HG03097 (cell line): ENCODE measurements around the gene LRRC8E.
"Not testable (repeated sequence)": the region's sequence is repeated elsewhere in the genome, so short reads cannot be mapped to it uniquely, and the experiment has no call there.

Source experiments
- ATAC-seq: cut with Tn5 transposase; IDR thresholded peaks from one replicate; pipeline ENCODE4 v1.9.1; 2021; ENCODE audit not compliant: unreplicated experiment, low FRiP score

The LRRC8E gene

GRCh38 chr19:7853770-7854128, 34.6 kb upstream of the LRRC8E start:
- no peak for ATAC-seq

GRCh38 chr19:7855426-7856108, 32.7 kb upstream of the LRRC8E start:
- no peak for ATAC-seq

- ATAC-seq = no peak
Observed at GRCh38 chr19:7856109-7856591, 32.2 kb upstream of the LRRC8E start.

GRCh38 chr19:7856679-7857663, 31.3 kb upstream of the LRRC8E start:
- no peak for ATAC-seq

- no peak for ATAC-seq
Observed at GRCh38 chr19:7857727-7858108, 30.6 kb upstream of the LRRC8E start.

- ATAC-seq = no peak
Observed at GRCh38 chr19:7858109-7858770, 30.1 kb upstream of the LRRC8E start.

- ATAC-seq = not testable (repeated sequence)
Observed at GRCh38 chr19:7859087-7859486, 29.2 kb upstream of the LRRC8E start.

- ATAC-seq = no peak
Observed at GRCh38 chr19:7859831-7860713, 28.2 kb upstream of the LRRC8E start.

GRCh38 chr19:7860714-7861618, 27.3 kb upstream of the LRRC8E start:
- ATAC-seq = no peak

- ATAC-seq = no peak
Observed at GRCh38 chr19:7861619-7862412, 26.5 kb upstream of the LRRC8E start.

- no peak for ATAC-seq
Observed at GRCh38 chr19:7862413-7862951, 25.8 kb upstream of the LRRC8E start.

GRCh38 chr19:7863157-7863970, 24.9 kb upstream of the LRRC8E start:
- ATAC-seq = no peak

GRCh38 chr19:7863971-7864689, 24.2 kb upstream of the LRRC8E start:
- no peak for ATAC-seq

GRCh38 chr19:7864690-7865074, 23.6 kb upstream of the LRRC8E start:
- ATAC-seq = no peak

GRCh38 chr19:7865262-7865911, 22.9 kb upstream of the LRRC8E start:
- ATAC-seq = no peak

- no peak for ATAC-seq
Observed at GRCh38 chr19:7866399-7867091, 21.8 kb upstream of the LRRC8E start.
